ELR (cell line): ENCODE data around the gene WWOX.

ENCODE experiments used
- DNase-seq: peaks from one replicate; pipeline ENCODE4 v3.0.0-alpha.2; 2015; ENCODE audit warnings: low read depth

The WWOX gene

DNA sequence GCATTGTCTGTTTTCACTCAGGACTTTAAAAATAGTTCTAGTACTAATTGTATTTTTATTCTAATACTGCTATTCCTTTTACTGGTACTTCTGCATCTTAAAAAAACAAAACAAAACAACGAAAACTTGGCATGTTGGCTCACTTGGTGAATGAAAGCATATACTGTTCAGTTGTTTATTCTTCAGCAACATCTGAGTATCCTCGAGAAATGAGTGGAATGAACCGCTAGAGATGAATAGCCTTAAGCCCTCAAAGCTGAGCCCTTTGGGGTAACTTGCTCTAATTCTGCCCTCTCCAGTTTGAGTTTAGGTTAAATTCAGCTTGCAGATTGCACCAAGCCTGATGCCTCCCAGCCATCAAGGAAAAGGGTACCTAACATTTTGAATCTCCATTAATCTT, 126.5 kb downstream of the WWOX start:
- DNase-seq: no peak

DNA sequence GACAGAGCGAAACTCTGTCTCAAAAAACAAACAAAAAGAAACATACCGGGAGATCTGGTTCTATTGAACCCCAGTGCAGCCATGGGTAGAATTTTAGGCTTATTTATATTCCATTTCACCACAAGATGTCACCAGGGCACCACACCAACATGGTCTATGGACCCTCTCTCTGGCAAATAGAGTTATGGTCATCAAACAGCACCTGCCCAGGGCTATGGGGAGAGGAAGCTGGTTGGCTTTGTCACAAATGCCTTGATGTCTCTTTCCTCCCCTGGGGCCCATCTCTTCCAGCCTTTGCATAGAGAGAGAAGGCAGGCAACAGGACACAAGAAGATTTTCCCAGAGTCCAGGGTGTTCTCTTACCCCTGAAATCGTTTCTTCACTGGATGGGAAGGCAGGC, 128.4 kb downstream of the WWOX start:
- no peak for DNase-seq

DNA sequence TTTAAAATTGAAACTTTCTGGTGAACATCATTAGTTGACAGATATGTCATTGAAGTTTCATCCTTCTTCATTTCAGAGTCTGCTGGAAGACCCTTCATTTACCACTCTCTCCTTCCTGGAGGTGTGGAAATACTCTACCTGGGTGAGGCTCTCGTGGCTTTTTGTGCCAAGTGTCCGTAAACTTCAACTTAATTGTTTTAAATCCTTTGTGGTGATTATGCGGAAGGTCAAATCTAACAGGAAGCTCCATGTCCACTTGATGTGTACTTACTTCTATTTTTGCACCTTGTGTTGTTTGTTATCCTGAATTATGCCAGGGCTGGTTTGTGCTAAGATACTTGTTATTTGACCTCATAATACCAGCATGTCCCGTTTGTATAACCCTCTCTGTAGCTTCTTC, 129.2 kb downstream of the WWOX start:
- no peak for DNase-seq

DNA sequence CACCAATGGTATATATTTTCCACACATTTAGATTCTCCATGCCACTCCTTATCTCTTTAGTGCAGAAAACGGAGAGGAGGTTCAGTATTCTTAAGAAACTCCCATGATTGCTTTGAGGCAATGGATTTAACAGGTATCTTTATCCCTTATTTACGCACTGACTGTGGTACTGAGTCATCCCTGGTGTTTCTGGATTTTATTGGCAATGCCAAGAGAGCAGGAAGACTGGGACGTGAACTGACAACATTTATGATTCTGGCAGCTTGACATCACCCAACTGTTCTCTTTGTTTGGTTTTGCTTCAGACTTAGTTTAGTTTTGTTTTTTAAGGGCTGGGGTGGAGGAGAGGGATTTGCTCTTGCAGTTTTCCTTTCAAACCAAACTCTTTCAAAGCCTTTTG, 131.4 kb downstream of the WWOX start:
- no peak for DNase-seq

DNA sequence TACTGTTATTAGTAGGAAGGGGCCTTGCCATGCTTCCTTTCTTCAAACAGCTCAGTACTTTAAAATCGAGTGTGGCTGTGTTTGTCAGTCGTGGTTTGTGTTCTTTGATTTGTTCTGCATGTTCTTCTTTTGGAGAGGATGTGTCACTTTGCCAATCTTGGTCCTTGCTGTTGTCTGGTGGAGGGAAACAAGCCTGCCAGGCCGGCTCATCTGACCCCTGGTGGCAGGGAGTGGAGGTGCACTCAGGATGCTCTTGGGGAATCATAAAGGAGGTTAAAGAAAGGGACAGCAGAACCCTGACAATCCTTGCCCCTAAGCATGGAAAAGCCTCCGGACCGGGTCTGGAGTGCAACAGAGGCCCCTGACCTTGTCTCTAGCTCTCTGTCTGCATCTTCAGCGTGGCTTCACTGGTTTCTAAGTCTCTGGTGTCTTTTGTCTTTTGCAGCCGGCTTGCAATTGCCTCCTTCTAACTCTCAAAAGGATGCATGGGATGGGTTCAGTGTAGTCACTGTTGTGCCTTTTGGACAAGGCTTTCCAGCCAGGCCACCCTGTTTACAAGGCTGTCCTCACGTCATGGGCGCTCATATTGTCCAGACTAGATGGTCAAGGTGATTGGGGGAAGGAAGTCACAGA, 135.8 kb downstream of the WWOX start:
- DNase-seq: peak; percentile 28

DNA sequence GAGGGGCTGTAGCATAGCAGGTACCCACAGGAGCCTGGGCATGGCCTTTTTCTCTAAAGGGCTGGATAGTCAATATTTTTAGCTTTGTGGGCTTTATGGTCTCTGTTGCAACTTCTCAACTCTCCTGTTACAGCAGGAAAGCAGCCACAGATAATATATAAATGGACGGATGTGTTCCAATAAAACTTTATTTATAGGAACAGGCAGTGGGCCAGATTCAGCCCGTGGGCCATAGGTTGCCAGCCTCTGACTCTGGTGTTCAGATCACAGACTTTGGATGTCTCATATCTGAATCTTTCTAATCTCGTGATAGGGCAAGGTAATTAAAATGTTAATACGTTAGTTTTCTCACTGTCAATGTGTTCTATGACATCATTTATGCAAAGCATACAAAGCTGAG, 136.4 kb downstream of the WWOX start:
- no peak for DNase-seq

DNA sequence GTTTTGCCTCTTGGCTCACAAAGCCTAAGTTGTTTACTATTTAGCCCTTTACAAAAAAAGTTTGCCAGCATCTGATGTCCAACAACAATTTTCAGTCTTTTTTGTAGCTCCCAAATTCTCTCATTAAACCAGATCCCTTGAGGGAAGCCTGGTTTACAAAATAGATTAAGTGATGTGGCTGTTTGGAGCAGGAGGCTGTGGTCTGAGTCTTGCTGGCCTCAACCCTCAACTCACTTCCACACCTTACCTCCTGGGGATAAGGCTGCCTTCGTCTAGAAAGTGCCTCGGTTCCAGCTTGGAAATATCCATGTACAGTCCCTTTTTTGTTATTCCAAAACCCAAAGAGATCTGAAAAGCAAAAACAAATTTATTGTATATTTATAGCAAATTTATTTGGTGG, 138.4 kb downstream of the WWOX start:
- no peak for DNase-seq

DNA sequence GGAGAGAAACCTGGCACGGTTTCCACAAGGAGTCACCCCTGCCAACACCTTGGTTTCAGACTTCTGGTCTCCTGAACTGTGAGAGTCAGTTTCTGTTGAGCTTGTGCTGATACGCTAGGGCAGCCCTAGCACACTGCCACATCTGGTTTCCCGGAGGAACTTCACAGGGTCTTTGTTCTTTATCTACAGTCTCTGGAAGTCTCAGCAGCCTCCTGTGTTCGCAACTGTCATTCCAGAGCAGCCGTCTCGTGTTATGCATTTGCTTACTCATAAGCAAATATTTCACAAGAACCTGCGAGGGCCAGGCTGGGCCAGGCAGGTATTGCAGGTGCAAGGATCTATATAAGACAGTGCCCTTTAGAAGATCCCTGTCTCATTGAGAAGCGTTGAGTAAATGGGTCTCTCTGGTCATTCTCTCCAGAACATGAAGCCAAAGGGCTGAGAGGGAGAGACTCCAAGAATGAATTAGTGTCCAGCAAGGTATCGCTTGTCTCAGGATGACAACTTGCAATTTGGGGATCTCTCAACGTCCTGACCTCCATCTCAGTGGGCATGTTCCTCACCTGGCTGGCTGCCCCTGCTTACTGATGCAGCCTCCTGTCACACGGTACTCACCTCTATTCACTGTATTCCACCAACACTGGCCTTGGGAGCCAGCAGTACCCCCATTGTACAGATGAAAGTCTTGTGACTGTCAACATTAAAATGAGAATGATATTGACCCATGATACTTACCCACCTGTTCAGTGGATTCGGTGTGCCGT, 141.2 kb downstream of the WWOX start:
- DNase-seq: no peak

DNA sequence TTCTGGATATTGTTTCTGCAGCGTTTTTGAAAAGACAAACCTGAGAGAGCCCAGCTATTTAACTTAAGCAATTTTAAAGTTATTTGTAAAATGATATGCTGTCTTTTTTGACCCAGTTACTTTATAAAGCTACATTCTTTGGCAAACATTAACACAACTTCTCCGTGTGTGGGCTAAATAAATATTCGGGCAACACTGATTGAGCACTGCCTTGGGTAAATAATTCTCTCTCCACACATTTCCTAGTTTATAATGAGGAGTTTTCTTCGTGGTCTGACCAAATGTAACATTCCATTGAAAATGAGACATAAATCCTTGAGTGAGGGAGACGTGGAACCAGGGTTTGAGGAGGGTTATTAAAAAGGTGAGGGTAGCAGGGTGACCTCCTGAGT, 142.8 kb downstream of the WWOX start:
- no peak for DNase-seq

DNA sequence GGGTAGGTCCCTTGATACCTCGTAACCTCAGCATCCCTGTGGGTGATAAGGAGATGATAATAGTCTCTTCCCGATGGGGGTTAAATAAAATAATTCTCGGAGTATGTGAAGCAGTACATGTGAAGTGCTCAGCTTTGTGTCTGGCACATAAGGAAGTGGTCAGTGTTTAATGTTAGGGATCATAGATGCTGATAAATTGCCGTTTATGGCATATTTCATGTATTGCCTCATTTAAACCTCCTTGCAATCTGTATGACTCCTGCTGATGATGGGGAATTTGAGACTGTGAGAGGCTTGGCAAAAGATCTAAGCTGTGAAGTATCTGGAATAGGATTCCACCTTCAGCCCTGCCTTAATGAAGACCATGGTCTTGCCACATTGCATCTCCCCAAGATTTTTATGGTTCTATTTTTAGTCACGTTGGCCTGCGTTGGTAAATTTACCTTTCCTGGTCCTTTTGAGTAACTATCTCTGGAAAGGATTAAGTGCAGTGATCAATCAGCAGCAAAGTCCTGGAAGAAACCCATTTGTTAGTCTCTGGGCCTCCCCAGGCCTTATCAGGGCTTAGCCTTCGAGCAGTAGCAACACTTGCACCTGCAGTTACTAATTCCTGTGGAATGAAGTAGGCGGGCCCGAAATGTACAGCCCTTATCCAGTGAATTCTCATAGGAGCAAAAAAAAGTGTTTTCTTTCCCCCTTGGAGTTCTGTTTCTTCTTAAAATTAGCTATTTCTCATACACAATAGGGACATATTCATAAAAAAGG, 144.9 kb downstream of the WWOX start:
- DNase-seq: no peak

DNA sequence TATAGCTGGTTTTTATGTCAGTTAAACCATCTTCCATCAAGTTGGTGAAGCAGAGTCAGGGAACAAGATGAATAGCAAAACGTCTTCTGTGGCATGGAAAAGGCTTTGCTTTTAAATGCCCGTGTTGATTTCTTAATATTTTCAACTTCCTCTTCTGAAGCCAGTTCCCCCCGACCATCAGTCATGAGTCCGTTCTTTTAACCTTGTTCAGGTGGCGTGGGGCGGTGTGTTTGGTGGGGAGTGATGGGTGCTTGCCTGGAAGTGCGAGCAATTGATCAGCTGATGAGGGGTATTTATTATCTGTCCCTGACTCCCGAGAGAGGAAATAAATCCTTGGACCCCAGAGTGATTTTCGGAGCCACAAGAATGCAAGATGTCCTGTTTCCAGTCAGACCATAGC, 147.1 kb downstream of the WWOX start:
- no peak for DNase-seq

DNA sequence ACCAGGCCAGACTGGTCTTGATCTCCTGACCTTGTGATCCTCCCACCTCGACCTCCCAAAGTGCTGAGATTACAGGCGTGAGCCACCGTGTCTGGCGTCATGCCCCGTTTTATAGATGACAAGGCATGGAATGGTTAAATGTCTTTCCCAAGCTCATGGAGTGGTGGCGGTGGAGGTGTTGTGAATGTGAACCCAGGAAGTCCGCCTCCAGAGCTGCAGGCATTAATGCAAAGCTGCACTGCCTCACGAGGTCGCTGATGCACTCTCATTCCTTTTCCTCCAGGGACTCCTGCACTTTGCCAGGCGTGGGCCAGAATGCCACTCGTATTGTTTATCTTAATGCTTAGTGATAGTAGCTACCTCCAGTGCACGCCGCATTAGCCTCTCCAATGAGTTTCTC, 149.6 kb downstream of the WWOX start:
- DNase-seq: no peak

DNA sequence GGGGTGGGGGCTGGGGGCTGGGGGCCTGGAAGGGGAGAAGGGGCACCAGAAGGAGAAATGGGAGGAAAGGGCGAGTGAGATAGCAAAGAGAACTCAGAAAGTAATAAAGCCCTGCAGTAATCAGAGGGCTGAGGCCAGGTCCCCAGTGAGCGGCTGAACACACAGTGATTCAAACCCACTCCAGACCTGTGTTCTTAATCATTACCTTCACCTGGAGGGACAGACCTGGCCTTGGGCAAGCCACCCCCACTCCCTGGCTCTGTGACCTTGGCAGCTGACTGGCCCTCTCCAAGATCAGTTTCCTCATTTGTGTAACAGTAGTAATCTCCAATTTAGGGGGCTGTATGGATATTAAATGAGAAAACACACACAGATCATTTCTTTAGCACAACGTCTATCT, 150.4 kb downstream of the WWOX start:
- no peak for DNase-seq

DNA sequence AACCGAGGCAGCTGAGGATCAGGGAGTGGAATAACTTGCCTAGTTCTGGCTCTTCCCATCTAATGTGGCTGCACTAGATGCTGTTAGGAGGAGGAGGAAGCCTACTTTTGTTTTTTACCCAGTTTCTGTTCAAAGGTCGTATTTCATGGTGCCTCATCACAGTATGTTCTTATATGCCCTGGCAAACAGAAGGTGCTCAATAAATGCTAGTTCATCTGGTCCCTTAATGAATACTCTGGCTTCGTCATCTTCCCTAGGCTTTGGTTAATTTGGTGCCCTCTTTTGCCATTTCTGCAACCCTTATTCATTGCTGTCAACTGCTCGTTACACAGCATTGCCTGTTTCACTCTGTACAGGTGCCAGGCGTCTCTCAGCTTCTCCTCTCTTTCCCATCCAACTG, 151.7 kb downstream of the WWOX start:
- no peak for DNase-seq

DNA sequence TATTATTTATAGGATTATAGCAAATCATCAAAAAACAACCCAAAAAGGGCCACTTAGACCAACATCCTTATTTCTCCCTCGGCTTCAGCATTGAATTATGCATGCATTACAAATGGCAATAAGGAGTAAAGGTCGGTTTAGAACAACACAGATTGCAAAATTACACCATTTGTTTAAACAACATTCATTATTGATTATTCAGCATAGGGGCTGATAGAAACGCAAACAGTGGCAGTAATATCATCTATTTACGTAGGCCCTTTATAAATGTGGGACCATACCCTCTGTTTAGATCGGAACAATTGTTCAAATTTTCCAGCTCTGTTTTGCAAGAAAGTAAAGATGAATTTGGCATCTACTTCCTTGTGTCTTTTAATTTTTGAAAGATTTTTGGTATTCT, 153.3 kb downstream of the WWOX start:
- no peak for DNase-seq

DNA sequence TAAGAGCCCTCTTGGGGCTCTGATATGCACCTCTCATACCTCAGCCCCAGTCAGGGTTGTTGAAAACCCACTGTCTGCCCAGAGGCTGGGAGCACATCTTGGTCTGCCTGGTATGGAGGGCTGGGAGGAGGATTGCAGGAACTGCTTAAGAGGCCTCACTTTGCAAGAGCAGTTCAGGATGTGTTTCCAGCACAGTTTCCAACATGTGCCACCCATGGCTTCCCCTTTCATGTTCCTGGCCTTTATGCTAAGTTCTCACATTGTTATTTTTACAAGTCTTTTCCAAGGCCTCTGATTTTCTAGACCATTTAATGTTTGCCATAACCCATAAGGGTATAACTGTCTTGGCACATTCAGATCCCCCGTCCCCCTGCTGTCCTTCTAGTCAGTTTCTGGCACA, 155.4 kb downstream of the WWOX start:
- DNase-seq: no peak

DNA sequence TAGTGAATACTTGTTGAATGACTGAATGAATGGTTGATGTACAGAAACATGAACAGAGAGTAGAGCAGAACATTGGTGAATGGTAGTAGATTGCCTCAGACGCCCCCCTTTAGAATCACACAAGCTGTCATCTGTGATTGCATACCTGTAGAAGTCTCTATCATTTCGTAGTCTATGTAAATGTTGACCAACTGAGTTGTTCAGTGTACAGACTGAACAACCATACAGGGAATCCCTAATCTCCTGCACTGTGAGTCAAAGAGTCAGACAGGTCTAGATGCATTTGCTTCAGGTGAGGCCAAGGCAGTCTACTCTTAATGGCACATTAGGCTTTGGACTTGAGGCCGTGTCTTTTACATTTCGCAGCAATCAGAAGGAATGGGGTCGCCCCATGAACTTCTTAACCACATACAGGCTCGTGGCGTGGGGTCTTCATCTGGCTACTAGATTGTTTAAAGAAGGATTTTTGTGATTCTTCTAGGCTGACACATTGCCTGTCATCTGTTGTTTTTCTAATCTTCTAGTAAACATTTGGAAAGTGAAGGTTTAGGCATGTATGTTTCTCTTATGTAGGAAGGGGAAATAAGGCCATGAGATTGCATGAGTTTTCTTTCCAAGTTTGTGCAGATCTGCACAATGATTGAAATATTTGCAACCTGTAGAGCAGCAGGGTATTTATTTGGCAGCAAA, 157.4 kb downstream of the WWOX start:
- DNase-seq: no peak

DNA sequence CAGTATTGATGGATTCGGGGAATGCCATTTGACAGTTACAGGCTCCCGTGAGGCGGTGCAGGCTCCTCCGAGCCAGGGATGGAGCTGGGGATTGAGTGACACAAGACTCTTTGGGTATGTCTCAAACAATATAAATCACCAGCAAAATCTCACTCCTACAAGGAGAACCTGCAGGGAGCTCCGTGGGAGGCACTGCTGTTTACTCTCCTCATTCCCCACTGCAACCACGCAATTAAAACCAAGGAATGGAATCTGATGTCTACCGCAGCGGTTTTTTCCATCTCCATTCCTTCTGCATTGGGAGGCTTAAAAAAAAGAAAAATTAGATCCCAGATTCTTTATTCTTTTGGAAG, 157.9 kb downstream of the WWOX start:
- no peak for DNase-seq

DNA sequence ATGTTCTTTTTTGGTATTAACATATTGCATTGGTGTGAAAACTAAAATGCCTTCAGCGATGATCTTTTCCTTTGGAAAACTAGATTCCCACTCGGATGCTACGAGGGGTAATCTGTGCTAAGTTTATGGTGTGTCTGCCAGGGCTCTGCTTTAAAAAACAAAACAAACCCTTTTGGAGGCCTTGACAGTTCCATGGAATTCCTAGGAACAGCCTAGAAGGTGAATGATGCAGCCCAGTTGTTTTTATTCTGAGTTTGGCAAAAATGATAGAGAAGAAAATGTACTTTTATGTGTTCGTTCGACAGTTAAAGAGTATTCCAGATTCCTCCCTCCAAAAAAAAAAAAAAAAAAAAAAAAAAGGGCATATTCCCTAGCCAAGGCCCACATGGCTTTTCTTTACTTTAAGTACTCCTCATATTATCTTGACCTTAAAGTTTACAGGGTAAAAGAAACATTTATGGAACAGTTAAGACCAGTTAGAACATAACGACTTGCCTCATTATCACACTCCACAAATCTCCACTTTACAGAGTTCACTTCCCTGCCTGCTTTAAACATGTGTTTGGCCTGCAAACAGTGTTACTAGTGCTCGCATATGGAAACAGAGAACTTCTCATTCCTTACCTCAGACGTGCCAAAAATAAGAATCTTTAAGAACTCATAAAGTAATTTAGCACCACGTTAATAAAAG, 159.1 kb downstream of the WWOX start:
- no peak for DNase-seq

DNA sequence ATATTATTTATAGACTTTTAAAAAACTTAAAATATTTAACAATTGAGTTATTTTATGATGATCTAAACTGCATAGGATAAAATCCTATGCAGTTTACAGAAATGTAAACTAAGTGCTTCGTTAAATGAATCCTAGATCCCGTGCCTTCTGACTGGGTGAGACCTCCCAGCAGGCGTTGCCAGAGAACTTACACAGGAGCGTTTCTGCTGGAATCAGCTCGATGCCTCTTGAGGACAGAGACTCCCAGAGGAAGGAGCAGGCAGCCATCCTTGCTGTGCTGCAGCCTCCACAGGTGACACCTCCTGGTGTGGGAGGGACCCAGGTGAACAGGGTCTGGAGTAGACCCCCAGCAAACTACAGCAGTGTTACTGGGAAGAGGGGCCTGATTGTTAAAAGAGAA, 160.4 kb downstream of the WWOX start:
- DNase-seq: no peak

DNA sequence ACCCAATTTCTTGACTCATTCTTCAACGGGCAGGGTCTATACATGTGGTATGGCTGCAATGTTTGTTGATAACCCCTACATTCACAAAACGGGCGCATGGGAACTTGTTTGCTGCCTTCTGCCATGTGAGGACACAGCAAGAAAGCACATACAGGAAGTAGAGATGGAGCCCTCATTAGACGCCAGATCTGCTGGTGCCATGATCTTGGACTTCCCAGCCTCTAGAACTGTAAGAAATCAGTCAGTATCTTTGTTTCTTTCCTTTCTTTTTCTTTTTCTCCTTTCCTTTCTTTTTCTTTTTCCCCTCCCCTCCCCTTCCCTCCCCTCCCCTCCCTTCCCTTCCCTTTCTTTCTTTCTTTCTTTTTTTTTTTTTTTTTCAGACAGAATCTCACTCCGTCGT, 165.2 kb downstream of the WWOX start:
- no peak for DNase-seq

DNA sequence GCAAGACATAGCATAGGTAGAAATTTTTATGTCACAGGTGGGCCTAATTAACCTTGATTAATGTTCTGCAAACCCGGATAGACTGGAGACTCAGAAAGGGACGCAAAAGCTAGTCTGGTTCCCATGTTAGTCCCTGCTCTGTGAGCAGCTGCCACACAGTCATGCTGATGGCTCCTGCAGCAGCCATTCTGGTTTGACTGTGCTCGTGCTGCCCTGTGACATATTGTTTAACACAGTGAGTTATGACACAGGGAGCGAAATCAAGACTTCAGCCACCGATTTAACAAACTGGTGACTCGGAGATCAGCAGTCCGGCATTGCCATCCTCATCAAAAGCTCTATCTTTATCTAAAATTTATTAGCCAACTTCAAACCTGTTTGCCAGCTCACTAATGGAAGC, 169.8 kb downstream of the WWOX start:
- no peak for DNase-seq
